ENCODE results near the gene EXOC6. TPM values are rescaled to one million over a fixed set of nuclear protein-coding genes. Genes with fewer than 3 reads are reported as not detected.

The EXOC6 gene
- total and polyA plus RNA-seq, 2 of the 13 experiments (the other 11 are each of a cell fraction or from before 2014, with no cell fraction given) = 22.2 to 29.2 TPM

GRCh38 chr10:92993699-92994272 lies 145.5 kb downstream of the EXOC6 start (continued):
- TF ChIP-seq E2F1 (CRISPR knock-in tag; IDR thresholded peaks at IDR 0.05) = no peak
- no peak for TF ChIP-seq ZNF513 (CRISPR knock-in tag; conservative IDR thresholded peaks at IDR 0.05)
- TF ChIP-seq NFKB2 (CRISPR knock-in tag; IDR thresholded peaks at IDR 0.05; ENCODE audit: borderline replicate concordance) = no peak
- TF ChIP-seq MAF1 (CRISPR knock-in tag; IDR thresholded peaks at IDR 0.05; ENCODE audit: borderline replicate concordance) = no peak

- ChIA-PET CTCF (ENCODE audit: low intra/inter-chr PET ratio, low total read pairs) (no interaction called here), POLR2A (no interaction called here)
- no peaks in the 10 kb centered on the region for H3K79me2 ChIP-seq (ENCODE audit: insufficient read depth, low read length)
- no peak for ATAC-seq
- no peaks in the 10 kb centered on the region for H3K36me3 ChIP-seq (replicated peaks in 1 of 2; ENCODE audit: control insufficient read depth in 1 of 2, insufficient read depth in 2 of 2, low read length in 2 of 2)
- H2AFZ ChIP-seq (ENCODE audit: low read length) = no peak overlapping the region
- no peak for TF ChIP-seq ZNF3 (CRISPR knock-in tag; IDR thresholded peaks at IDR 0.05)
- TF ChIP-seq NFIB (CRISPR knock-in tag; IDR thresholded peaks at IDR 0.05; ENCODE audit: borderline replicate concordance) = no peak
- TF ChIP-seq RXRB (CRISPR knock-in tag; IDR thresholded peaks at IDR 0.05; ENCODE audit: borderline replicate concordance) = no peak
- TF ChIP-seq KLF6 (CRISPR knock-in tag; IDR thresholded peaks at IDR 0.05) = no peak
- no peak for TF ChIP-seq ZNF574 (CRISPR knock-in tag; IDR thresholded peaks at IDR 0.05)
- no peak for TF ChIP-seq FOXJ3 (CRISPR knock-in tag; IDR thresholded peaks at IDR 0.05; ENCODE audit: borderline replicate concordance)
- no TSS peak for BruUV-seq (replicated peaks)
- WGBS (ENCODE audit: low lambda C conversion rate) = 96% methylated on average over 3 of the region's 3 CpGs
- H3K9ac ChIP-seq (ENCODE audit: insufficient read depth, low read depth, low read length) = no peak overlapping the region
- DNase-seq (ENCODE audit: low spot score) = no peak
- no peaks in the 10 kb centered on the region for H4K20me1 ChIP-seq (ENCODE audit: insufficient read depth, low read length)
- no peak overlapping the region for H3K4me3 ChIP-seq (replicated peaks in 1 of 3; ENCODE audit: insufficient read depth in 1 of 3, low read depth in 2 of 3, low read length in 3 of 3)
- intact Hi-C loops (cut with micrococcal nuclease; ENCODE audit: unreplicated experiment) = no loop called here
- FAIRE-seq = no peak
- H3K9me3 ChIP-seq (ENCODE audit: low read length) = no peaks in the 10 kb centered on the region
- no peaks in the 10 kb centered on the region for H3K27me3 ChIP-seq (ENCODE audit: control insufficient read depth in 1 of 2, insufficient read depth in 2 of 2, low read length in 2 of 2)
- H3K27ac ChIP-seq (ENCODE audit: extremely low read length, insufficient read depth, low read length) = no peak overlapping the region
- H3K4me2 ChIP-seq (ENCODE audit: low read depth, low read length) = no peak overlapping the region
- no peaks in the 10 kb centered on the region for H3K4me1 ChIP-seq (ENCODE audit: insufficient read depth, low read length)
- in situ Hi-C loops (cut with HindIII; ENCODE audit: extremely low pct_ligation_motif_present, low pct_unique_long_range_greater_than_20kb) = no loop called here
Observed at GRCh38 chr10:92995509-92995908, 147.2 kb downstream of the EXOC6 start.
